ENCODE data around the gene IL18RAP. TPM values are rescaled to one million over a fixed set of nuclear protein-coding genes. Genes with fewer than 3 reads are reported as not detected.

IL18RAP gene
- total and polyA plus RNA-seq, 4 donors, result 1.00 to 34.0 (median 7.5) TPM

- DNase-seq (no peak), ATAC-seq (ENCODE audit: insufficient read depth, low FRiP score) (no peak)
- WGBS, 2 donors, result 58 to 70% methylated on average over 5 of the region's 5 CpGs
- Histone ChIP-seq H3K4me1 (ENCODE audit: control insufficient read depth in 5 of 5, insufficient read depth in 5 of 5, low read length in 5 of 5) (no peaks in the 10 kb centered on the region), H3K27me3 (ENCODE audit: control insufficient read depth in 3 of 3, insufficient read depth in 3 of 3, low read length in 2 of 3) (no peaks in the 10 kb centered on the region), H3K4me3 (no peak overlapping the region), H3K27ac (ENCODE audit: low read depth in 1 of 2, low read length in 1 of 2) (no peak overlapping the region), H3K9me3 (ENCODE audit: control insufficient read depth in 4 of 4, insufficient read depth in 3 of 4, low read length in 3 of 4) (no peaks in the 10 kb centered on the region), H3K36me3 (ENCODE audit: control insufficient read depth in 4 of 4, insufficient read depth in 4 of 4, low read length in 4 of 4) (no peaks in the 10 kb centered on the region), H3K9ac (ENCODE audit: insufficient read depth in 1 of 2, low read length in 2 of 2) (no peak overlapping the region)
- TF ChIP-seq CTCF (IDR thresholded peaks at IDR 0.05; ENCODE audit: control extremely low read depth, extremely low read depth), result no peak
Measured at GRCh38 chr2:102421890-102422759, 835 bp upstream of the IL18RAP start.

GRCh38 chr2:102423368-102423767 is 408 bp downstream of the IL18RAP start:
- H3K9me3 ChIP-seq (ENCODE audit: control insufficient read depth in 4 of 4, insufficient read depth in 3 of 4, low read length in 3 of 4), result no peaks in the 10 kb centered on the region
- no peaks in the 10 kb centered on the region for H3K36me3 ChIP-seq (ENCODE audit: control insufficient read depth in 4 of 4, insufficient read depth in 4 of 4, low read length in 4 of 4)
- ATAC-seq (ENCODE audit: insufficient read depth, low FRiP score) (no peak), DNase-seq (no peak)
- H3K27ac ChIP-seq (ENCODE audit: low read depth in 1 of 2, low read length in 1 of 2), result no peak overlapping the region
- H3K9ac ChIP-seq (ENCODE audit: insufficient read depth in 1 of 2, low read length in 2 of 2), result no peak overlapping the region
- no peaks in the 10 kb centered on the region for H3K27me3 ChIP-seq (ENCODE audit: control insufficient read depth in 3 of 3, insufficient read depth in 3 of 3, low read length in 2 of 3)
- H3K4me3 ChIP-seq, result no peak overlapping the region
- WGBS, 2 donors, result 80 to 86% methylated on average over 2 of the region's 2 CpGs
- no peaks in the 10 kb centered on the region for H3K4me1 ChIP-seq (ENCODE audit: control insufficient read depth in 5 of 5, insufficient read depth in 5 of 5, low read length in 5 of 5)
- TF ChIP-seq CTCF (IDR thresholded peaks at IDR 0.05; ENCODE audit: control extremely low read depth, extremely low read depth), result no peak

- H3K4me3 ChIP-seq, result no peak overlapping the region
- WGBS, 2 donors, result 29 to 45% methylated on average over 3 of the region's 3 CpGs
- H3K9ac ChIP-seq (ENCODE audit: insufficient read depth in 1 of 2, low read length in 2 of 2), result no peak overlapping the region
- H3K27me3 ChIP-seq (ENCODE audit: control insufficient read depth in 3 of 3, insufficient read depth in 3 of 3, low read length in 2 of 3), result no peaks in the 10 kb centered on the region
- no peaks in the 10 kb centered on the region for H3K4me1 ChIP-seq (ENCODE audit: control insufficient read depth in 5 of 5, insufficient read depth in 5 of 5, low read length in 5 of 5)
- H3K27ac ChIP-seq (ENCODE audit: low read depth in 1 of 2, low read length in 1 of 2), result no peak overlapping the region
- ATAC-seq (ENCODE audit: insufficient read depth, low FRiP score), result no peak
- no peak for DNase-seq
- H3K36me3 ChIP-seq (ENCODE audit: control insufficient read depth in 4 of 4, insufficient read depth in 4 of 4, low read length in 4 of 4), result no peaks in the 10 kb centered on the region
- no peak for TF ChIP-seq CTCF (IDR thresholded peaks at IDR 0.05; ENCODE audit: control extremely low read depth, extremely low read depth)
- no peaks in the 10 kb centered on the region for H3K9me3 ChIP-seq (ENCODE audit: control insufficient read depth in 4 of 4, insufficient read depth in 3 of 4, low read length in 3 of 4)
Measured at GRCh38 chr2:102424754-102425153, 1.8 kb downstream of the IL18RAP start.
